ENCODE data around the gene MBOAT1.

- no peak for TF ChIP-seq CTCF (IDR thresholded peaks at IDR 0.05)
- TF ChIP-seq ZFX (IDR thresholded peaks at IDR 0.05; ENCODE audit: borderline replicate concordance): no peak
Measured at GRCh38 chr6:20124545-20124944, 87.7 kb downstream of the MBOAT1 start.

Data from 22Rv1 (cell line).